ENCODE data around the gene ZNF33A. TPM values are rescaled to one million over a fixed set of nuclear protein-coding genes. Genes with fewer than 3 reads are reported as not detected.
"Not testable (repeated sequence)": the region's sequence is repeated elsewhere in the genome, so short reads cannot be mapped to it uniquely, and the experiment has no call there.

ZNF33A gene
- total RNA-seq (2014; rRNA removed; shearing (Covaris generic); ENCODE audit: low replicate concordance), result 2.9 and 3.5 TPM in 2 replicates

- Histone ChIP-seq H3K36me3 (peaks cover under 1% of the 10 kb centered on the region), H3K4me3 (peak within 1 kb of the TSS; percentile 72), H3K27me3 (no peaks in the 10 kb centered on the region), H3K9me3 (no peaks in the 10 kb centered on the region)
- DNase-seq, result no peak
These were observed at the start of gene ZNF33A for GRCh38 chr10:38010119-38010903. Gene ZNF33A (plus strand): TSS chr10:38010675. CDS start chr10:38012342, 1,667 bp downstream.

DNA sequence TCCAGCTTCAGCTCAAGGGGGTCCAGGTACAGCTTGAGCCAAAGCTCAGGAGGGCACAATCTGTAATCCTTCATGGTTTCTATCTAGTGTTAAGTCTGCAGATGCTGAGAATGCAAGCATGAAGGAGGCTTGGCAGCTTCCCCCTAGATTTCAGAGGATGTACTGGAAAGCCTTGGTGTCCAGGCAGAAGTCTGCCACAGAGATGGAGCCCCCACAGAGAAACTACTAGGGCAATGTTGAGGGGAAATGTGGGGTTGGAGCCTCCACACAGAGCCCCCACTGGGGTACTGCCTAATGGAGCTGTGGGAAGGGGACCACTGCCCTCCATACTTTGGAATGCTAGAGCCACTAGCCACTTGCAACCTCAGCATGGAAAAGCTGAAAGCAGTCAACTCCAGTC, 45.5 kb upstream of the ZNF33A start:
- Histone ChIP-seq H3K27me3 (no peaks in the 10 kb centered on the region), H3K4me3 (no peak overlapping the region), H3K9me3 (peaks cover 15% of the 10 kb centered on the region), H3K36me3 (peaks cover 35% of the 10 kb centered on the region)
- DNase-seq, result no peak

GRCh38 chr10:37972396-37972795, 38.1 kb upstream of the ZNF33A start:
- H3K9me3 ChIP-seq, result peaks cover 15% of the 10 kb centered on the region
- DNase-seq, result no peak
- H3K36me3 ChIP-seq, result peaks cover 34% of the 10 kb centered on the region
- H3K27me3 ChIP-seq, result no peaks in the 10 kb centered on the region
- H3K4me3 ChIP-seq, result no peak overlapping the region

DNA sequence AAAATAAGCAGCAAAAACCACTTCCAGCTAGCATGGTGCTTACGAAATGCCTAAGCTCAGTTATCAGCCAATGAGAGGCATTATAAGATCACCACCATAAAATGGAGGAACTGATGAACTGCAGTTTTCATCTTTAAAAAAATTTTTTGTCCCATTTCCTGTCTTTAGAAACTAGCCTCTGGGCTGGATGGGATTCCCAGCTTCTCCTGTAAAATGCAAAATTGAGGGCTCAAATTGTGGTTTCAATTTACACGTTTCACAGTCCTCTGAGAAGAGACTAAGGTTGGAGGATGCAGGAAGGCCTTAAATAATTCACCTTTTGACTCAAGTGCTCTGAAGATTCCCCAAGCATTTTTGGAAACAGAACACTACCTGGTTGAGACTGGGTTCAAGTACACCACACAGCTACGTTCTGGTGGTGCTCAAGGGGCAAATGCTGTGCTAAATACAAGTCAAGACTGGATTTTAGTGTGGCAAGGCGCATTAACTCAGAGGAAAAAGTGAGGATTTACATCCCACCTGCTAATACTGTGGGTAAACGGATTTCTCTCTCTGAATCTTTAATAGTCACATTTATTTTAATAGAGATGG, 35.0 kb upstream of the ZNF33A start:
- Histone ChIP-seq H3K9me3 (peaks cover 5% of the 10 kb centered on the region), H3K4me3 (peak overlapping the region; percentile 77), H3K36me3 (peaks cover 11% of the 10 kb centered on the region), H3K27me3 (no peaks in the 10 kb centered on the region)
- DNase-seq, result no peak

DNA sequence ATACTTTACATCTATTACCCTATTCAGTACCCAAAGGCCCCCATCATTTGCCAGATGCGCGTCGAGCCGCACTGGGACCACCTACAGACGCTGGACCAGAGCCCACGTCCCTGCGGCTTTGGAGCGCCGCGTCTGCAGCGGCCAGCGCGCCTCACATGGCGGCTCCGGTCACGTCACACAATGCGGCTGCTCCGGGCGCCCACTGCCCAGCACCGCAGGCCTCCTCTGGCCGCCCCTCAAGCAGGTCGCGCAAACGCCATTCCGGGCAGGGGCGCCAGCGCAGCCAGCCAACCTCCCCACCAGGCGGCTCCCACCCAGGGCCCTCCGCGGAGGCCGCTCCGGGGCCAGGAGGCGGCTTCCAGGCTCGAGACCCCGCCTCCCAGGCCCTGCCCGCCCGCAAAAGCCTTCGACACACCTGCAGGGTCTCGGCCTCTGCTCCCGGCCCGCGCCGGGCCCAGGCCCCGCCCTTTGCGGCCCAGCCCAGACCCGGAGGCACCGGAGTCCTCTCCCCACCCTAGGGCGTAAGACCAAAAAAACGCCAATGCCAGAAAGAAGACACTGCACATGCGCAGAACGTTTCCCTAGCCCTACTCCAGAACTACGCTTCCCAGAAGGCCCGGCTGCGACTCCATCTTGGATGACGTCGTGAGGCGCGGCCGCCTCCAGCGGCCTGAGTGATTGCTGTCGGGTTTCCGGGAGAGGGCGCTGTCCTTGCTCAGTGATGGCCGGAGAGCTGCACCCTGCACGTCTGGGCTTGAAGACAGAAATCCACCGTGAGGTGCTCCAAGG, 34.2 kb upstream of the ZNF33A start, which contains the start of gene ZNF25:
Gene ZNF25, minus strand, starts transcription at position 557 of the 789 bp plus-strand sequence. CDS start 4,925 bp downstream, outside the sequence.
- peak; percentile 97 for DNase-seq
- H3K27me3 ChIP-seq, result no peaks in the 10 kb centered on the region
- H3K4me3 ChIP-seq, result peak within 1 kb of the TSS; percentile 77
- peaks cover 5% of the 10 kb centered on the region for H3K36me3 ChIP-seq
- no peaks in the 10 kb centered on the region; the same call in none of the 2 replicates for H3K9me3 ChIP-seq

DNA sequence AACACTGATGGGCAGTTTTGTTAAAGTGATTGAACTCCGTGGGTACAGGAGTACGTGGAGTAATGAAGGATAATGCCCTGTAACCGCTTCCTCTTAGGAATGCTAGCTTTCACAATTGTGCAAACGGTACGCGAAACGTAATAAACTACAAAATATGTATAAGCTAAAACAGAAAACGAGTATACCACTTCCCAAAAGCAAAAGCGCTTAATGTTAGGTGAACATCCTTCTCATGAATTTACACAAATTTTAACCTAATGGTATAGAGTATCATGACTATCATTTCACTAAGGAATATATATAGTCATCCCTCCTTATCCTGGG, 33.6 kb upstream of the ZNF33A start:
- DNase-seq, result no peak
- H3K9me3 ChIP-seq, result no peaks in the 10 kb centered on the region; the same call in none of the 2 replicates
- H3K4me3 ChIP-seq, result peak overlapping the region; percentile 77
- H3K36me3 ChIP-seq, result peaks cover 5% of the 10 kb centered on the region
- H3K27me3 ChIP-seq, result no peaks in the 10 kb centered on the region

DNA sequence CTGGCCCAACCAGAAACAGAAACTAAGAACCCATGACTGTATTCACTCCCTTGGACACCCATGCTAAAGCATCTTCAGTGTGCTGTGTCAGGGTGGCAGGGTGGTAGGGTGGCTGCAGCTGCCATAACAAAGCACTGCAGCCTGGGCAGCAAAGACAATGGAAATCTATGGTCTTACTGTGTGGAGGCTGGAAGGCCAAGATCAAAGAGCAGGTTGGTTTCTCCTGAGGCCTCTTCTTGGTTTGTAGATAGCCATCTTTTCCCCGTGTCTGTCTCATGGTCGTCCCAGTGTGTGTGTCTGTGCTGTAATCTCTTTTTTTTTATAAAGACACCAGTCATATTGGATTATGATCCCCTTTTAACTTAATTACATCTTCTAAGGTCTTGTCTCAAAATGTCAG, 18.8 kb upstream of the ZNF33A start:
- H3K27me3 ChIP-seq, result no peaks in the 10 kb centered on the region
- no peaks in the 10 kb centered on the region for H3K36me3 ChIP-seq
- DNase-seq, result no peak
- no peaks in the 10 kb centered on the region for H3K9me3 ChIP-seq
- H3K4me3 ChIP-seq, result no peak overlapping the region

GRCh38 chr10:37992083-37992482, 18.4 kb upstream of the ZNF33A start:
- Histone ChIP-seq H3K9me3 (no peaks in the 10 kb centered on the region), H3K27me3 (no peaks in the 10 kb centered on the region), H3K4me3 (no peak overlapping the region), H3K36me3 (no peaks in the 10 kb centered on the region)
- no peak for DNase-seq

DNA sequence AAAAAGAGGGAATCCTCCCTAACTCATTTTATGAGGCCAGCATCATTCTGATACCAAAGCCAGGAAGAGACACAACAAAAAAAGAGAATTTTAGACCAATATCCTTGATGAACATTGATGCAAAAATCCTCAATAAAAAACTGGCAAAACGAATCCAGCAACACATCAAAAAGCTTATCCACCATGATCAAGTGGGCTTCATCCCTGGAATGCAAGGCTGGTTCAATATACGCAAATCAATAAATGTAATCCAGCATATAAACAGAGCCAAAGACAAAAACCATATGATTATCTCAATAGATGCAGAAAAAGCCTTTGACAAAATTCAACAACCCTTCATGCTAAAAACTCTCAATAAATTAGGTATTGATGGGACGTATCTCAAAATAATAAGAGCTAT, 11.6 kb upstream of the ZNF33A start:
- not testable (repeated sequence) for H3K9me3 ChIP-seq, H3K36me3 ChIP-seq, H3K4me3 ChIP-seq, H3K27me3 ChIP-seq, DNase-seq

GRCh38 chr10:38000474-38000873, 10.0 kb upstream of the ZNF33A start:
- H3K27me3 ChIP-seq, H3K4me3 ChIP-seq, H3K36me3 ChIP-seq, DNase-seq, H3K9me3 ChIP-seq: not testable (repeated sequence)

- H3K4me3 ChIP-seq, result no peak overlapping the region
- H3K36me3 ChIP-seq, result no peaks in the 10 kb centered on the region
- H3K27me3 ChIP-seq, result no peaks in the 10 kb centered on the region
- DNase-seq, result no peak
- no peaks in the 10 kb centered on the region for H3K9me3 ChIP-seq
These were observed 7.4 kb upstream of the ZNF33A start for GRCh38 chr10:38003026-38003425.

DNA sequence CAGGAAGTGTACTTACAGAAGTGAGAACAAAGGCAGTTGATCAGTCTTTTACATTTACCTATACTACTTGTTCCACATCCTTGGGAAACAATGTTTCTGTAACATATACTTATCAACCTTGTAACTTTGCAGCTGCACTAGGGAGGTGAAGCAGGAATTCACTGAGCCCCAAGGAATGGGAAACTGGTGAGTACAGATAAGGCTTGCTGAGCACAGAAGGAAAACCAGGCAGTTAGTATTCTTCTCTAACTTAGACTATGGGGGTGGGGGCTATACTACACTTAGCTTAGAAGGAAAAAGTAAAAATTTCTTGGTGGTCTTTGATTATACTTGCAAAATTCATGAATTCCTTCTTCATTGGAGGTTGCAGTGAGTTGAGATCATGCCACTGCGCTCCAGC, 6.9 kb upstream of the ZNF33A start:
- Histone ChIP-seq H3K9me3 (no peaks in the 10 kb centered on the region), H3K4me3 (no peak overlapping the region), H3K27me3 (no peaks in the 10 kb centered on the region), H3K36me3 (no peaks in the 10 kb centered on the region)
- no peak for DNase-seq

GRCh38 chr10:38007551-38007950, 2.9 kb upstream of the ZNF33A start:
- H3K36me3 ChIP-seq, result no peaks in the 10 kb centered on the region
- no peaks in the 10 kb centered on the region for H3K9me3 ChIP-seq
- no peak for DNase-seq
- H3K4me3 ChIP-seq, result no peak overlapping the region
- no peaks in the 10 kb centered on the region for H3K27me3 ChIP-seq

- no peaks in the 10 kb centered on the region for H3K36me3 ChIP-seq
- DNase-seq, result no peak
- H3K9me3 ChIP-seq, result no peaks in the 10 kb centered on the region
- H3K4me3 ChIP-seq, result no peak overlapping the region
- no peaks in the 10 kb centered on the region for H3K27me3 ChIP-seq
These were observed 2.5 kb upstream of the ZNF33A start for GRCh38 chr10:38007991-38008390.

DNA sequence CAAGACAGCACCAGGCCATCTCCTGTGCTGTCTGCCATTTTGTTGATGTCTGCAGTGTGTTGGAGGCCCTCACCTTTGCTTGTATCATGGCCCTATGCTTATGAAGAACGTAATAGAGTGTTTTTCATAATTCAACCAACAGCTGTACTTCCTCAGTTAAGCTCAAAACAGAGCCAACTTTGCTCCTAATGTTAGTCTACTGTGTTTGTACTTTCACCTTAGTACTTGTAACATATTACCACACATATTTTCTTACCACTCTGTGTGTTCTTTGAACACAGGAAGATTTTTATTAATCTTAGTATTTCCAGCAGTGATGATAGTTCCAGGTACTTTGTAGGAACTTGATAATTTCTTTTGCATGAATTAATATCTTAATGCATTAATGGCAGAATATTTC, 5.9 kb downstream of the ZNF33A start:
- Histone ChIP-seq H3K36me3 (peaks cover 36% of the 10 kb centered on the region), H3K4me3 (no peak overlapping the region), H3K27me3 (no peaks in the 10 kb centered on the region), H3K9me3 (peaks cover 5% of the 10 kb centered on the region; the same call in 1 of the 2 replicates)
- no peak for DNase-seq

GRCh38 chr10:38019124-38019523, 8.6 kb downstream of the ZNF33A start:
- H3K27me3 ChIP-seq, H3K4me3 ChIP-seq, H3K9me3 ChIP-seq, DNase-seq: not testable (repeated sequence)
- peaks cover 38% of the 10 kb centered on the region for H3K36me3 ChIP-seq

DNA sequence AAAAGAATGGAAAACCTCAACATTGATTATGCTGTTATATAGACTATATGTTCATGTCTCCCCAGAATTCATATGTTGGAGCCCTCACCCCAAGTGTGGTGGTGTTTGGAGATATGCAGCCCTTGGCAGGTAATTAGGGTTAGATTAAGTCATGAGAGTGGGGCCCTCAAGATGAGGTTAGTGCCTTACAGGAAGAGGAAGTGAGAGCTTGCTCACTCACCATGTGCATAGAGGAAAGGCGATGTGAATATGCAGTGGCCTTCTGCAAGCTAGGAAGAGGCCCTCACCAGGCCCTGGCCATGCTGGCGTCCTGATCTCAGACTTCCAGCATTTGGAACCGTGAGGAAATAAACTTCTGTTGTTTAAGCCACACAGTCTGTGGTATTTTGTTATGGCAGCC, 14.8 kb downstream of the ZNF33A start:
- Histone ChIP-seq H3K27me3 (no peaks in the 10 kb centered on the region), H3K4me3 (no peak overlapping the region), H3K36me3 (peaks cover 18% of the 10 kb centered on the region), H3K9me3 (peaks cover 4% of the 10 kb centered on the region; the same call in 1 of the 2 replicates)
- no peak for DNase-seq
